HG03442 (cell line): ENCODE results near the gene PGAP3.
"Not testable (repeated sequence)": the region's sequence is repeated elsewhere in the genome, so short reads cannot be mapped to it uniquely, and the experiment has no call there.

Experiments used
- ATAC-seq: cut with Tn5 transposase; IDR thresholded peaks from one replicate; pipeline ENCODE4 v1.9.1; 2021; ENCODE audit warnings: mild to moderate bottlenecking, moderate library complexity; ENCODE audit not compliant: unreplicated experiment

PGAP3 gene

DNA sequence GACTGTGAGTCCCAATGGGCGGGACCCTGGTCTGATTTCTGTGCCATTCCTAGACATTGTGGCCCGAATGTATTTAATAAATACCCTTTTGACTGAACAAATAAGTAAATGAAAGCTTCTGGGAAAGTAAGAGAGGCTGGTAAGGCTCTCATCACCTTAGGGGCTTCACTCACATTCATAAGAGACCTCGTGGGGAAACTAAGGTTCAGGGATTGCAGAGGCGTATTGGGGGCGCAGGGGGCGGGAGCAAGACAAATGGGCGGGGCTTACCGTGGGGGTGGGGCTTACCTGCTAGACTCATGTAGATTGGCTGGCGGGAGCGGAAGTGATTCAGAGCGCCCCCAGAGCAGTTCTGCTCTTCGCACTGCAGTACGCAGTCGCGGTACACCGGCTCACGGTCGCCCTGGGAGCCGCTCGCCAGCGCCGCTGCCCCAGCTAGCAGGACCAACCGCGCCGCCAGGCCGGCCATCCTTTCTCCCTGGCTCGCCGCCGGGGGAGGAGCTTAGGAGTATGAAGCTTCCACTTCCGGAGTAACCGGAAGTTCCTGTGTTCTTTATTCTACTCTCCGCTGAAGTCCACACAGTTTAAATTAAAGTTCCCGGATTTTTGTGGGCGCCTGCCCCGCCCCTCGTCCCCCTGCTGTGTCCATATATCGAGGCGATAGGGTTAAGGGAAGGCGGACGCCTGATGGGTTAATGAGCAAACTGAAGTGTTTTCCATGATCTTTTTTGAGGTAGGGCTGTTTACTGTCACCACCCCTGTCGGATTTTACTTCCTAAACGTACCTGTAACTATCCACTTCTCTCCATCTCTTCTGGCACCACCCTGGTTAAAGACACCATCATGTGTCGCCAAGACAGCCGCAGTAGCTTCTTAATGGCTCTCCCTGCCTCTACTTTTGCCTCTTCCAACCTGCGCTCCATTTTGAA lies at the start of gene PGAP3:
TSS of gene PGAP3 (minus strand) at position 512 of the 929 bp plus-strand sequence. CDS start at position 469, 43 bp downstream.
- ATAC-seq = peak; percentile 88

DNA sequence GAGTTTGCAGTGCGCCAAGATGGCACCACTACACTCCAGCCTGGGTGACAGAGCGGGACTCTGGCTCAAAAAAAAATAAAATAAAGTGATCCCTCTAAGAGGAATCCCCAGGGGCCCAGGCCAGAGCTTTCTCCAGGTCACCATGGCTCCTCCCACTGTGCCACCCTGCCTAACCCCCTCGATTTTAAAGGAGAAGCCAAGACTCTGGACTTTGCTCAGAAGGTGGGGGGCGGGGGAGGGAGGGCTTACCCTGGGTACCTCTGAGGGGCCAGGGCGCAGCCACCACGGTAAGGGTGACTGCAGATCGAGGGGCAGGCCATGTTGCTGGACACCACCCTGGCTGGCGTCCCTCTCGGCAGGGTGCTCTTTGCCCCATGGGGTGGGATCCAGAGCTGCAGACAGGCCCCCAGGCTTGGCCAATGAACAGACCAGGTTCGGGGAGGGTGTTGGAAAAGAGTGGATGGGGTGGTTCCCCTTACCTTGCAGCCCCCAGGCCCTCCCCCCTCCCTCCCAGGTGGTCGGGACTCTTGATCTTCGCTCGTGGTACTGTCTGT lies 49.4 kb upstream of the PGAP3 start:
- no peak for ATAC-seq

DNA sequence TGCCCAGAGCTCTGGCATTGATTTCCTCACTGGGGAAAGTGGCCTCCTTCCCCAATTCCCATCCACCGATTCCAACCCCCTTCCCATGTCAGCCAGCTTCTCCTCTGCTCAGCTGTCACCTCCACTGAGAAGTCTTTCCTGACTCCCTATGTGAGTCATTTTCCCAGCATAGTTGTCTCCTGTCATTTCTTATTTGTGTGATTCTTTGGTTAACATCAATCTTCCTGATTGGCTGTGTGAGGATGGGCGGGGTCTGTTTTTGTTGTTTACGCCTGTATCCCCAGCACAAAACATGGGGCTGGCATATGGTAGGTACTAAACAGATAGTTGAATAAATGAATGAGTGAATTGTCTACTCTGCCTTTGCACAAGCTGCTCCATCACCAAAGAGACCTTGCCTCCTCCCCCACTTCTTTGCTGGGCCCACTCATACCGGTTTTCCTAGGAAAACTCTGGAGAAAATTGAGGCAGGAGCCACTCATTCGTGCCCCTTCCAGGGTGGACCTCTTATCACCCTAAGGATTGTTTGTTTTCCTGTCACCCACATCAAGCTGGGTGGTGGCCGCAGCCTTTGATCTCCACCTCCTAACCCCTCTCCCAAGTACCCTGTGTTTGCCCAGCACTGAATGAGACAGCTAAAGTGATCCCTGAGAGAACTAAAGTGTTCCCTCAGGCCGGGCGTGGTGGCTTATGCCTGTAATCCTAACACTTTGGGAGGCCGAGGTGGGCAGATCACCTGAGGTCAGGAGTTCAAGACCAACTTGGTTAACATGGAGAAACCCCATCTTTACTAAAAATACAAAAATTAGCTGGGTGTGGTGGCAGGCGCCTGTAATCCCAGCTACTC lies 48.7 kb upstream of the PGAP3 start:
- ATAC-seq = no peak

- no peak for ATAC-seq
Measured at GRCh38 chr17:39735882-39736281, 48.0 kb upstream of the PGAP3 start.

DNA sequence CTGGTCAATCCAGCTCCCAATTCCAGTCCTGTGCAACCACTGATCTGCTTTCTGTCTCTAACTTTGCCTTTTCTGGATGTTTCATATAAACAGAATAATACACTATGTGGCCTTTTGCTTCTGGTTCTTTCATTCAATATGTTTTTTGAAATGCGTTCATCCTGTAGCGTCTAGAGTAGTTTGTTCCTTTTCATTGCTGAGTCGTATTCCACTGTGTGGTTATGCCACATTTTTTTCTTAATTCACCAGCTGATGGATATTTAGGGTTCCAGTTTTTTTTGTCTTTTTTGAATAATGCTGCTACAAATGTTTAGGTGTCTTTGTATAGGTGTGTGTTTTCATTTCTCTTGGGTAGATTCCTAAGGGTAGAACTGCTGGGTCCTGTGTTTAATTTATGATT lies 44.7 kb upstream of the PGAP3 start:
- no peak for ATAC-seq

GRCh38 chr17:39730095-39730921 lies 42.5 kb upstream of the PGAP3 start, which contains the start of gene MIEN1:
Gene MIEN1, minus strand, starts transcription at chr17:39730532. Its CDS starts 37 bp downstream, at chr17:39730495.
- ATAC-seq = peak; percentile 75

- no peak for ATAC-seq
Measured at GRCh38 chr17:39729280-39729851, 41.5 kb upstream of the PGAP3 start.

DNA sequence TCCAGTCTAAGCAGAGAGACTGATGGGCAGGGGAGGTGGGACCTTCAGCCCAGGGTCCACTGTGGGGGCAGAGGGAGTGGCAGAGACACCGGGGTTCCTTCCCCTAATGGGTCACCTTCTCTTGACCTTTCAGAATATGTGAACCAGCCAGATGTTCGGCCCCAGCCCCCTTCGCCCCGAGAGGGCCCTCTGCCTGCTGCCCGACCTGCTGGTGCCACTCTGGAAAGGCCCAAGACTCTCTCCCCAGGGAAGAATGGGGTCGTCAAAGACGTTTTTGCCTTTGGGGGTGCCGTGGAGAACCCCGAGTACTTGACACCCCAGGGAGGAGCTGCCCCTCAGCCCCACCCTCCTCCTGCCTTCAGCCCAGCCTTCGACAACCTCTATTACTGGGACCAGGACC lies 39.7 kb upstream of the PGAP3 start:
- no peak for ATAC-seq

DNA sequence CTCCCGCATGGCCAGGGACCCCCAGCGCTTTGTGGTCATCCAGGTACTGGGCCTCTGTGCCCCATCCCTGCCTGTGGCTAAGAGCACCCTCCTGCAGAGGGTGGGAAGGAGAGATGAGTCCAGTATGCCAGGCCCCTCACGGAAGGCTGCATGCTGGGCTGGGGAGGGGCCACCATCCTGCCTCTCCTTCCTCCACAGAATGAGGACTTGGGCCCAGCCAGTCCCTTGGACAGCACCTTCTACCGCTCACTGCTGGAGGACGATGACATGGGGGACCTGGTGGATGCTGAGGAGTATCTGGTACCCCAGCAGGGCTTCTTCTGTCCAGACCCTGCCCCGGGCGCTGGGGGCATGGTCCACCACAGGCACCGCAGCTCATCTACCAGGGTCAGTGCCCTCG lies 38.8 kb upstream of the PGAP3 start:
- no peak for ATAC-seq

DNA sequence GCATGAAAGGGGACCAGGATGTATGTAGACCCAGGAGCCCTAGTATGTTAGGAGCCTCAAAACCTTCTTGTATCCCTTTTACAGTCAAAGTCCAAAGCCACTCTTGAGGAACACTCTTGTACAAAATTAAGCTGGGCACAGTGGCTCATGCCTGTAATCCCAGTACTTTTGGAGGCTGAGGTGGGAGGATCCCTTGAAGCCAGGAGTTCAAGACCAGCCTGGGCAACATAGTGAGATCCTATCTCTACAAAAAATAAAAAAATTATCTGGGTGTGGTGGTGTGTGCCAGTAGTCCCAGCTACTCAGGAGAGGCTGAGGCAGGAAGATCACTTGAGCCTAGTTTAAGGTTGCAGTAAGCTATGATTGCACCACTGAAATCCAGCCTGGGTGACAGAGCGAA lies 38.1 kb upstream of the PGAP3 start:
- ATAC-seq = not testable (repeated sequence)

DNA sequence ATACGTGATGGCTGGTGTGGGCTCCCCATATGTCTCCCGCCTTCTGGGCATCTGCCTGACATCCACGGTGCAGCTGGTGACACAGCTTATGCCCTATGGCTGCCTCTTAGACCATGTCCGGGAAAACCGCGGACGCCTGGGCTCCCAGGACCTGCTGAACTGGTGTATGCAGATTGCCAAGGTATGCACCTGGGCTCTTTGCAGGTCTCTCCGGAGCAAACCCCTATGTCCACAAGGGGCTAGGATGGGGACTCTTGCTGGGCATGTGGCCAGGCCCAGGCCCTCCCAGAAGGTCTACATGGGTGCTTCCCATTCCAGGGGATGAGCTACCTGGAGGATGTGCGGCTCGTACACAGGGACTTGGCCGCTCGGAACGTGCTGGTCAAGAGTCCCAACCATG lies 36.9 kb upstream of the PGAP3 start:
- no peak for ATAC-seq

GRCh38 chr17:39722965-39723848 lies 35.4 kb upstream of the PGAP3 start:
- ATAC-seq = no peak

GRCh38 chr17:39722104-39722503 lies 34.2 kb upstream of the PGAP3 start:
- ATAC-seq = no peak

DNA sequence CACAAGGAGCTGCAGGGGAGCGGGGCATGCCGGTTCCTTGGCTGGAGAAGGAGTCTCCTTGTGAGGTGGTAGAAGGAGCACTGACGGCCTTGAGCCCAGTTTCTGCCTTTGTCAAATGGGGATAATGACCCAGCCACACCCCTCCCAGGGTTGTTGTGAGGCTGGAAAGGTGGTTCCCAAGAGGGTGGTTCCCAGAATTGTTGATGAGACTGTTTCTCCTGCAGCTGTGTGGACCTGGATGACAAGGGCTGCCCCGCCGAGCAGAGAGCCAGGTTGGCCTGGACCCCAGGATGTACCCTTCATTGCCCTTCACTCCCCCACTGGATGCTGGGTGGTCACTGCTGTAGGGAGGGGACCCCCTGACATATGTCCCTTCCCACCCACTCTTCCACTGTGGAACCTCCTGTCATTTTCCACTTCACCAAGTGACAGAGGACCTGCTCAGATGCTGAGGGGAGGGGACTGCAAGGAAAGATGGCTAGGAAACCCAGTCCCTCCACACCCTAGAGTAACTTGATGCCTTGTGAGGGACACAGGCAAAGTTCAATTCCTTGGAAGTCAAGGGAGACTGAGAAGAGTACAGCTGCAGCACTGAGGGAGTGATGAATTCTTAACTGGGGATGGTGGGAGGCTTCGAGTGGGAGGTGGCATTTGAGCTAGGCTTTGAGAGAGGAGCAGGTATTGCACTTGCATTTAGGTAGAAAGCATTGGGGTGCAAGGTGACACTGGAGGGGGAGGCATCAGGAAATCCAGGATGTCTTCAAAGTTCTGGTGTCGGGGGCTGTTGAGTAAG lies 31.9 kb upstream of the PGAP3 start:
- no peak for ATAC-seq

DNA sequence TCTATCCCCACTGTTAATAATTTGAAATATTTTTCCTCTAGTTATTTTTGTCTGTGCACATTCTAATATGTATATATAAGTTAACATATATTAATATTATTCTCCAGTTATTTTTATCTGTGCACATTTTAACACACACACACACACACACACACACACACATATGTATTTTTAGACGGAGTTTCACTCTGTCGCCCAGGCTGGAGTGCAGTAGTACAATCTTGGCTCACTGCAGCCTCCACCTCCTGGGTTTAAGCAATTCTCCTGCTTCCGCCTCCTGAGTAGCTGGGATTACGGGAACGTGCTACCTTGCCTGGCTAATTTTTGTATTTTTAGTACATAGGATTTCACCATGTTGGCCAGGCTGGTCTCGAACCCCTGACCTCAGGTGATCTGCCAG lies 29.8 kb upstream of the PGAP3 start:
- no peak for ATAC-seq

- ATAC-seq = no peak
Measured at GRCh38 chr17:39716879-39717536, 29.2 kb upstream of the PGAP3 start.

- ATAC-seq = no peak
Measured at GRCh38 chr17:39716073-39716818, 28.4 kb upstream of the PGAP3 start.
